ENCODE results near the gene KIAA1586. TPM values are rescaled to one million over a fixed set of nuclear protein-coding genes. Genes with fewer than 3 reads are reported as not detected.
A peak's percentile ranks its signal among the peaks of the same experiment; 100 is the strongest.
"Not testable (repeated sequence)": the region's sequence is repeated elsewhere in the genome, so short reads cannot be mapped to it uniquely, and the experiment has no call there.

Gene KIAA1586, protein sequence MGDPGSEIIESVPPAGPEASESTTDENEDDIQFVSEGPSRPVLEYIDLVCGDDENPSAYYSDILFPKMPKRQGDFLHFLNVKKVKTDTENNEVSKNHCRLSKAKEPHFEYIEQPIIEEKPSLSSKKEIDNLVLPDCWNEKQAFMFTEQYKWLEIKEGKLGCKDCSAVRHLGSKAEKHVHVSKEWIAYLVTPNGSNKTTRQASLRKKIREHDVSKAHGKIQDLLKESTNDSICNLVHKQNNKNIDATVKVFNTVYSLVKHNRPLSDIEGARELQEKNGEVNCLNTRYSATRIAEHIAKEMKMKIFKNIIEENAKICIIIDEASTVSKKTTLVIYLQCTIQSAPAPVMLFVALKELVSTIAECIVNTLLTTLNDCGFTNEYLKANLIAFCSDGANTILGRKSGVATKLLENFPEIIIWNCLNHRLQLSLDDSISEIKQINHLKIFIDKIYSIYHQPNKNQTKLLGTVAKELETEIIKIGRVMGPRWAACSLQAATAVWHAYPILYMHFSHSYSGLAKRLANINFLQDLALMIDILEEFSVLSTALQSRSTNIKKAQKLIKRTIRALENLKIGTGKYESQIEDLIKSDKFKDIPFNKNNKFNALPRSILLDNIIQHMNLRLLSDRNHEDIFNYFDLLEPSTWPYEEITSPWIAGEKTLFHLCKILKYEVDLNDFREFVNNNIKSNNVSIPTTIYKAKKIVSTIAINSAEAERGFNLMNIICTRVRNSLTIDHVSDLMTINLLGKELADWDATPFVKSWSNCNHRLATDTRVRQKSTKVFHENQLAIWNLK
- total RNA-seq (1 to 10 TPM; 2.3 to 6.7 (median 4.0) TPM), polyA plus RNA-seq (1 to 10 TPM in 1 of 2 donors, under 1 TPM in 1; 0.99 to 3.4 TPM)

DNA sequence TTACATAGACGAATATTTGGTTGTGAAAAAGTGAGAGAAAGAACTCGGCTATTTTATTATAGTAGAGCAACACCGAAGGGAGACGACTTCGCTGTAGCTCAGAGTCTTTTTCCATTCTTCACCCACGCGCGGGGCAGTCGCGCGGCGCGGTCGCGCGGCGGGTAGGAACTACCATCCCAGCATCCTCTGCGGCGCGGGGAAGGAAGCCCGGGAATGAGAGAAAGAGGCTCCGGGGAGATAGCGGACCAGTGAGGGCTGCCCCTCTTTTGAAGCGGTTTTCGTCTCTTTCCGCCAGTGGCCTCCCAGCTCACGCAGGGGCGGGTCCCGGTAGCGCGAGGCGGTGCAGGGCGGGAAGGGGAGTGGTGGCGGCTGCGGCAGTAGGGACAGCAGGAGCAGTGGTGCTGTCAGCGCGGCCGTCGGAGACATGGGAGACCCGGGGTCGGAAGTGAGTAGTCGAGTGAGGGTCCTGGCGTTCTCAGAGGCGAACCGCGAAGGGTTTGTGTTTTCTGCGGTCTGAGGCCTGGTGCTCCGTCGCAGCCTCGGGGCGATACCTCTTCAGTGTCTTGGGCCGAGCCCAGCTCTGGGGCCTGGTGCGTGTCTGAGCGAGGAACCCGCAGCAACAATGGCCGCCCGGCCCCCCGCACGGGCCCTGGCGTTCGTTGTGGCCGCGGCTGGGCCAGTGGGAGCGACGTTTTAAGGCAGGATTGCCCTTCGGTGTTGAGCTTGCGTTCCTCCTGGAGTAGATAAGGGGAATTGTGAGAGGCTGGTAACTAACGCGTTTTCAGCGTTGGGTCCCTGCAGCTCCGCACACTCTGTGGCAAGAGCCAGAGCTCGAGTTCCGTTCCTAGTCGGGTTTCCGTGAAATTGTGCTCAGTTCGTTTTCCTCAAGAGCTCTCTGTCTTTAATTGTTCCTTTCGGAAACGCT lies at the start of gene KIAA1586:
KIAA1586 (plus strand) TSS at position 362 of the 925 bp plus-strand sequence; CDS start at position 425, 63 bp downstream.
- peak; percentile 94 to 99 (median 98) for ATAC-seq
- H3K36me3 ChIP-seq; H3K27me3 ChIP-seq; FAIRE-seq; intact Hi-C loops (cut with DNase I); H3K4me1 ChIP-seq; H3K9me3 ChIP-seq: not testable (repeated sequence)
- WGBS, 2 donors, result 0% methylated on average over 40 to 47 of the region's 78 CpGs
- Histone ChIP-seq H3K27ac (peak within 1 kb of the TSS in 2 of 4 donors; percentile 48 to 50), H3K4me3 (peak within 1 kb of the TSS; percentile 26 to 59 (median 40))
- peak; percentile 79 to 91 (median 83) for DNase-seq

DNA sequence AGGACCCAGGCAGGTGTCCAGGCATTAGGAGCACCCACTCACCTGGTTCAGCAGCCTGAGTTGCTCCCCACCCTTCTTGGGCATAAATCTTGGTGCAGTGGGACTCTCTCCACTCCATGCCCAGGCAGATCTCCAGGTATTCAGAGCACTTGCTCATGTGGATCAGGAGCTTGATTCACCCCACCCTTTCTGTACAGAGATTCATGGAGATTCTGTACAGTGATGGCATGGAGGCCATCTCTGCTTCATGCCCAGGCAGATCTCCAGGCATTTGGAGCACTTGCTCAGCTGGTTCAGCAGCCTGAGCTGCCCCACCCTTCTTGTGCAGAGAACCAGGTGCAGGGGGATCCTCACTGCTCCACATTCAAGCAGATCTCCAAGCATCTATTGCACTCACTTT lies 47.4 kb upstream of the KIAA1586 start:
- ATAC-seq (no peak), DNase-seq (no peak), FAIRE-seq (no peak)
- intact Hi-C loops (cut with DNase I), result no loop called here
- no peaks in the 10 kb centered on the region for H3K27me3 ChIP-seq
- no peaks in the 10 kb centered on the region for H3K36me3 ChIP-seq
- no peaks in the 10 kb centered on the region for H3K9me3 ChIP-seq
- no peaks in the 10 kb centered on the region for H3K4me1 ChIP-seq
- H3K27ac ChIP-seq, result no peak overlapping the region
- H3K4me3 ChIP-seq, result no peak overlapping the region
- TF ChIP-seq, protein P1, sequence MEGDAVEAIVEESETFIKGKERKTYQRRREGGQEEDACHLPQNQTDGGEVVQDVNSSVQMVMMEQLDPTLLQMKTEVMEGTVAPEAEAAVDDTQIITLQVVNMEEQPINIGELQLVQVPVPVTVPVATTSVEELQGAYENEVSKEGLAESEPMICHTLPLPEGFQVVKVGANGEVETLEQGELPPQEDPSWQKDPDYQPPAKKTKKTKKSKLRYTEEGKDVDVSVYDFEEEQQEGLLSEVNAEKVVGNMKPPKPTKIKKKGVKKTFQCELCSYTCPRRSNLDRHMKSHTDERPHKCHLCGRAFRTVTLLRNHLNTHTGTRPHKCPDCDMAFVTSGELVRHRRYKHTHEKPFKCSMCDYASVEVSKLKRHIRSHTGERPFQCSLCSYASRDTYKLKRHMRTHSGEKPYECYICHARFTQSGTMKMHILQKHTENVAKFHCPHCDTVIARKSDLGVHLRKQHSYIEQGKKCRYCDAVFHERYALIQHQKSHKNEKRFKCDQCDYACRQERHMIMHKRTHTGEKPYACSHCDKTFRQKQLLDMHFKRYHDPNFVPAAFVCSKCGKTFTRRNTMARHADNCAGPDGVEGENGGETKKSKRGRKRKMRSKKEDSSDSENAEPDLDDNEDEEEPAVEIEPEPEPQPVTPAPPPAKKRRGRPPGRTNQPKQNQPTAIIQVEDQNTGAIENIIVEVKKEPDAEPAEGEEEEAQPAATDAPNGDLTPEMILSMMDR (IDR thresholded peaks at IDR 0.05), result no peak

DNA sequence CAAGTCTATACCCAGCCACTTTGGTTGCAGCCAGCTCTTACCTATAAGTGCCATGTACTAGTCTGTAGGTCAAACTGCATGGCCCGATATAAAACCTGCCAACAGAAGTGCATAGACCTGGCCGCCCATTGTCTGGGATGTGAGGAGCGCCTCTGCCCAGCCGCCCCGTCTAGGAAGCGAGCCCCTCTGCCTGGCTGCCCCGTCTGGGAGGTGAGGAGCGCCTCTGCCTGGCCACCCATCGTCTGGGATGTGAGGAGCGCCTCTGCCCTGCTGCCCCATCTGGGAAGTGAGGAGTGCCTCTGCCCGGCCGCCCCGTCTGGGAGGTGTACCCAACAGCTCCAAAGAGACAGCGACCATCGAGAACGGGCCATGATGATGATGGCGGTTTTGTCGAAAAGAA lies 46.7 kb upstream of the KIAA1586 start:
- 86 to 91% methylated on average over 18 of the region's 18 CpGs for WGBS, 2 donors
- H3K4me3 ChIP-seq; H3K9me3 ChIP-seq; intact Hi-C loops (cut with DNase I); H3K27me3 ChIP-seq; H3K4me1 ChIP-seq; DNase-seq; ATAC-seq; H3K36me3 ChIP-seq; FAIRE-seq; H3K27ac ChIP-seq: not testable (repeated sequence)

DNA sequence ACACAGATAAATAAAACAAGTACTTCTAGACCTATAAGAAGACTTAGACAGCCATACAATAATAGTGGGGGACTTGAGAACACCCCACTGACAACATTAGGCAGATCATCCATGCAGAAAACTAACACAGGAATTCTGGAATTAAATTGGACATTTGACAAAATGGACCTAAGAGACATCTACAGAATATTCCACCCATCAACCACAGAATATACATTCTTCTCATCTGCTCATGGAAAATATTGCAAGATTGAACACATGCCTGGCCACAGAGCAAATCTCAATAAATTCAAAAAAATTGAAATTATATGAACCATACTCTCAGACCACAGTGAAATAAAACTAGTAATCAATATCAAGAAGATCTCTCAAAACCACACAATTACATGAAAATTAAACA lies 44.3 kb upstream of the KIAA1586 start:
- H3K4me1 ChIP-seq, result no peaks in the 10 kb centered on the region
- no peak overlapping the region for H3K27ac ChIP-seq
- ATAC-seq, result no peak
- H3K9me3 ChIP-seq, result no peaks in the 10 kb centered on the region
- no peaks in the 10 kb centered on the region for H3K36me3 ChIP-seq
- H3K4me3 ChIP-seq, result no peak overlapping the region
- no peak for FAIRE-seq
- no peaks in the 10 kb centered on the region for H3K27me3 ChIP-seq
- intact Hi-C loops (cut with DNase I), result no loop called here
- TF ChIP-seq, protein P1 (IDR thresholded peaks at IDR 0.05), result no peak
- no peak for DNase-seq

DNA sequence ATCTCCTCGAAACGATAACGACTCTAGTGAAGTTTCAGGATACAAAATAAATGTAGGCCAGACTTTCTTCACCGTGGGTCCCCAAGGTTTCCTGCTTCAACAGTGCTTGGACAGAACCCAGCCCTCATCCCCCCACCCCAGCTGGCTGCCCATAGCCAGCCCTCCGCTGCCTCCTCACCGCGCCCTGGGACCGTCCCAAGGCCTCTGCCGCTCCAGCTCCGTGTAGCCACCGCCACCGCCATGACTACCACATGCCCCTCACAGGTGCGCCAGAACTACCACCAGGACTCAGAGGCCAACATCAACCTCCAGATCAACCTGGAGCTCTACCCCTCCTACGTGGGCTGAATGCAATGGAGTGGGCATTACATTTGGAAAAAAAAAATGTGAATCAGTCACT lies 42.2 kb upstream of the KIAA1586 start:
- H3K4me3 ChIP-seq, result no peak overlapping the region
- ATAC-seq (no peak), FAIRE-seq (no peak), DNase-seq (peak in 1 of 6 donors; percentile 18)
- no peaks in the 10 kb centered on the region for H3K9me3 ChIP-seq
- WGBS, 2 donors, result 88 to 94% methylated on average over 14 of the region's 14 CpGs
- no peaks in the 10 kb centered on the region for H3K27me3 ChIP-seq
- H3K36me3 ChIP-seq, result no peaks in the 10 kb centered on the region
- intact Hi-C loops (cut with DNase I), result no loop called here
- no peaks in the 10 kb centered on the region for H3K4me1 ChIP-seq
- H3K27ac ChIP-seq, result no peak overlapping the region
- TF ChIP-seq, protein P1 (IDR thresholded peaks at IDR 0.05), result no peak

Measured in pancreas (tissue), 10 donors.